Measurements from ENCODE around the gene CAMK4. TPM values are rescaled to one million over a fixed set of nuclear protein-coding genes. Genes with fewer than 3 reads are reported as not detected.

The CAMK4 gene
- total RNA-seq, 4 donors from 2014 or later, result 0.45 to 2.5 (median 1.4) TPM

DNA sequence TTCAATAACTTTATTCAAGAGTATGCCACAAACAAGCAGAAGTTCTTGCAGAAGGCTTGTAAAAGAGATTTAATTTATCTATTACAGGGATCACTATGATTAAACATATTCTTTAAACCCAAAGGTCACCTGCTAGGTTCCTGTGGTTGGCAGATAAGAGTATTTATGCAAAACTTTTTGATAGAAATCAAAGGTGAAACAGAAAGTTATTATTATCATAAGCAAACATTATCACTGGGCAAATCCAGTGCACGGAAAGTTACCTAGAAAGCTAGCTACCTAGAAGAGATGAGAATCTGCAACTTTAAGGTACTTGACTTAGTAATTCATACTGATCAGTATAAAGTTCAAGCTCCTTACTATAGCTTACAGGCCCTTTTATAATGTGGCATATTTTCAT is 284.9 kb downstream of the CAMK4 start:
- Histone ChIP-seq H3K4me3 (replicated peaks in 1 of 3) (no peak overlapping the region), H3K36me3 (no peaks in the 10 kb centered on the region), H3K27me3 (no peaks in the 10 kb centered on the region), H3K4me1 (peaks cover 4 to 5% of the 10 kb centered on the region in 2 donors), H3K9me3 (no peaks in the 10 kb centered on the region), H3K27ac (no peak overlapping the region)
- intact Hi-C loops (cut with DNase I), result no loop called here
- DNase-seq, result no peak
- WGBS, 2 donors, result 85 to 98% methylated on average over 1 of the region's 1 CpG
- TF ChIP-seq, protein P1, sequence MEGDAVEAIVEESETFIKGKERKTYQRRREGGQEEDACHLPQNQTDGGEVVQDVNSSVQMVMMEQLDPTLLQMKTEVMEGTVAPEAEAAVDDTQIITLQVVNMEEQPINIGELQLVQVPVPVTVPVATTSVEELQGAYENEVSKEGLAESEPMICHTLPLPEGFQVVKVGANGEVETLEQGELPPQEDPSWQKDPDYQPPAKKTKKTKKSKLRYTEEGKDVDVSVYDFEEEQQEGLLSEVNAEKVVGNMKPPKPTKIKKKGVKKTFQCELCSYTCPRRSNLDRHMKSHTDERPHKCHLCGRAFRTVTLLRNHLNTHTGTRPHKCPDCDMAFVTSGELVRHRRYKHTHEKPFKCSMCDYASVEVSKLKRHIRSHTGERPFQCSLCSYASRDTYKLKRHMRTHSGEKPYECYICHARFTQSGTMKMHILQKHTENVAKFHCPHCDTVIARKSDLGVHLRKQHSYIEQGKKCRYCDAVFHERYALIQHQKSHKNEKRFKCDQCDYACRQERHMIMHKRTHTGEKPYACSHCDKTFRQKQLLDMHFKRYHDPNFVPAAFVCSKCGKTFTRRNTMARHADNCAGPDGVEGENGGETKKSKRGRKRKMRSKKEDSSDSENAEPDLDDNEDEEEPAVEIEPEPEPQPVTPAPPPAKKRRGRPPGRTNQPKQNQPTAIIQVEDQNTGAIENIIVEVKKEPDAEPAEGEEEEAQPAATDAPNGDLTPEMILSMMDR (IDR thresholded peaks at IDR 0.05), result no peak

DNA sequence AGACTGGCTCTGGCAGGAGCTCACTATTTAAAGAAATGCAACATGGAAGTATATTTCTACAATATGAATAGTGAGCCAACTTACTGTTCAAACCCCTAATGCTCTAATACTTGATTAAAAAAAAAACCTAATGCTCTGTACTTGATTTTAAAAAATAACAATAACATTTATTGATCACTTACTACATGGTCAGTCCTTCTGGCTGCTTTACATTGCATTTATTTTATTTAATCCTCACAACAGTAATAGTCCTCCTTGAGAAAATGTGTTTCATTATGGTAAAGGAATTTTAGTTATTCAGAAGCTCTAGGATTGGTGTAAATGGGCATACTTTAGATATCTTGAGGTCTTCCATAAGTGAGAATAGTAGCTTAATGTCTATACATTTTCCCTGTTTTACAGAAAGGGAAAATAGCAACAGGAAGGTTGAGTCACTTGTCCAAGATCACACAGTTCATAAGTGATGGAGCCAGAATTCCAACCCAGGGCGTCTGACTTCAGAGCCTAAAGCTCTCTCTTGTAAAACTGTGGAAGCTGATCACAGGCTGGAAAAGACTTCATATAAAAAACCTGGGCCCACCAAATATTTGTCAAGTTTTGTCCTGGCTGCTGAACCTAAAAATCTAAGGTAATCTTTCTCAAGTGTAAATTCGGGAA is 287.1 kb downstream of the CAMK4 start:
- no peak for DNase-seq
- H3K27me3 ChIP-seq, result no peaks in the 10 kb centered on the region
- H3K27ac ChIP-seq, result peak overlapping the region in 2 of 3 donors; percentile 87 to 93
- intact Hi-C loops (cut with DNase I), result no loop called here
- TF ChIP-seq, protein P1 (IDR thresholded peaks at IDR 0.05), result no peak
- no peak for TF ChIP-seq POLR2A (IDR thresholded peaks at IDR 0.05)
- H3K4me3 ChIP-seq (replicated peaks in 1 of 3), result peak overlapping the region in 2 of 3 donors; percentile 68 to 72
- no peaks in the 10 kb centered on the region for H3K36me3 ChIP-seq
- H3K4me1 ChIP-seq, result peaks cover 4 to 5% of the 10 kb centered on the region in 2 donors
- H3K9me3 ChIP-seq, result no peaks in the 10 kb centered on the region
- 23 to 26% methylated on average over 2 of the region's 2 CpGs for WGBS, 2 donors

DNA sequence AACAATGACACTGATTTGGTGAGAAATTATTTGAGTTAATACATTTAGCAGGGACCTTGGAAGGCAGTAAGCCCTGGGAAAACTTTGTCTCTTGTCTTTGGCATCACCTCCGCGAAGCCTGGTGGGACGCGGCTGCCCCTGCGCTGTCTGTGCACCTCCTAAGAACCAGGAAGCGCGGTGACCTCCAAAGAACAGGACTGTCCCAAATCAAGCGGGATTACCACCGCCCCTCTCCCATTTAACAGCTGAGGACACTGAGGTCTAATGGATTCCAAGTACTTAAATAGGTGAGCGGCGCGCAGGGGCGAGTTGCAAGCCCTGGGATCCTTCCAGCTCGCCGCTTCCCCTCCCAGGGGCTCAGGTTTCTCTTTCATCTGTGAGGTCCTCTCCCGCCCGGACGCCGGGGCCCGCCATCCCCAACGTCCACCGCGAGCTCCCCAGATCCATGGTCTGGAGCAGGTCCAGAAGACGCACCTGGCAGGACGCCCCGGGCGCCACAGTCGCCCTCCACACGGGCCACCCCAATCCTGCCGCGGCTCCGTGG is 287.7 kb downstream of the CAMK4 start:
- H3K27me3 ChIP-seq, result no peaks in the 10 kb centered on the region
- intact Hi-C loops (cut with DNase I), result no loop called here
- H3K4me3 ChIP-seq (replicated peaks in 1 of 3), result peak overlapping the region; percentile 68 to 99 (median 72)
- peaks cover 4 to 5% of the 10 kb centered on the region in 2 donors for H3K4me1 ChIP-seq
- H3K36me3 ChIP-seq, result no peaks in the 10 kb centered on the region
- H3K27ac ChIP-seq, result peak overlapping the region; percentile 87 to 93 (median 89)
- WGBS, 2 donors, result 2% methylated on average over 11 to 26 of the region's 32 CpGs
- TF ChIP-seq, protein P1 (IDR thresholded peaks at IDR 0.05), result no peak
- no peak for TF ChIP-seq POLR2A (IDR thresholded peaks at IDR 0.05)
- DNase-seq, result no peak
- H3K9me3 ChIP-seq, result no peaks in the 10 kb centered on the region

DNA sequence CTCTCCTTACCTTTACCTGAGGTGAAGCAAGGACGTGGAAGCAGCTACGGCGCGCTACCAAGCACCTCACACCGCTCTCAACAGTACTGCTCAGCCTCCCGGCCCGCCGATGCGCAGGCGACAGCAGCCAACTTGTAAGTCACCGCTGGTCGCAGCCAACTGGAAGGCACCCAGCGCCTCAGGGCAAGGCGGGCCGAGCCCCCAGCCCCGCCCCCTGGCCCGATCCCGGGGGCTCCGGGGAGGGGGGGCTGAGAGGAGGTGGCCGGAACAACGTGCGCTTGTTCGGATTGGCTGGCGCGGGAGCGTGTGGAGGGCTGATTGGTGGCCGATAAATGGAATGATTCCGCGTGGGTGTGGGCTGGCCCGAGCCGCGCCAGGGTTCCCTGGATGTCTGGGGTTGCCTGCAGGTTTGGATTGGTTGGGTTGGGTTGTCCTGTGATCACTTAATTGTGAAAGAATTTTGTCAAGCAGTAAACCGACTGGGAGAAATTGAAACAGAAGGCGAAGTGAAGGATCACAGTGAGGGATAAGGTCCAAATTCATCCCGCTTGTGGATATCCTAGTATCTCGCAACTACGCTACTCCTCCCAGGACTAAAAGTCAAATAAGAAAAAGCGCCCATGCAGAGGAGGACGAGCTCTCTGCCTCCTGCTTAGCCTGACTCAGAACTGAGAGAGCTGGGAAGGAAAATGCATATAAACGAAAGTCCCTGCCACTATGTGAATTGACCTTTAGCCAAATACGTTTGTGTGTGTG is 288.4 kb downstream of the CAMK4 start, which contains the start of gene STARD4:
Gene STARD4, minus strand, starts transcription at position 161 of the 756 bp plus-strand sequence. CDS start 5,102 bp downstream, outside the sequence.
- 0% methylated on average over 22 to 30 of the region's 41 CpGs for WGBS, 2 donors
- intact Hi-C loops (cut with DNase I), result no loop called here

More for the DNA sequence above, 288.4 kb downstream of the CAMK4 start, which contains the start of gene STARD4:
- H3K27me3 ChIP-seq, result no peaks in the 10 kb centered on the region
- H3K4me3 ChIP-seq (replicated peaks in 1 of 3), result peak within 1 kb of the TSS; percentile 68 to 99 (median 72)
- peak within 1 kb of the TSS; percentile 87 to 93 (median 89) for H3K27ac ChIP-seq
- no peaks in the 10 kb centered on the region for H3K9me3 ChIP-seq
- H3K36me3 ChIP-seq, result no peaks in the 10 kb centered on the region
- H3K4me1 ChIP-seq, result peaks cover 4 to 5% of the 10 kb centered on the region in 2 donors
- peak; percentile 97 to 98 for DNase-seq
- peak in 1 of 2 donors; percentile 96 for TF ChIP-seq POLR2A (IDR thresholded peaks at IDR 0.05)
- TF ChIP-seq, protein P1 (IDR thresholded peaks at IDR 0.05), result no peak

Data from thyroid gland (tissue), 4 donors.